ENCODE results near the gene RNU6-1. TPM values are rescaled to one million over a fixed set of nuclear protein-coding genes. Genes with fewer than 3 reads are reported as not detected.

The RNU6-1 gene
- polyA plus RNA-seq, 1 donor, result not detected

DNA sequence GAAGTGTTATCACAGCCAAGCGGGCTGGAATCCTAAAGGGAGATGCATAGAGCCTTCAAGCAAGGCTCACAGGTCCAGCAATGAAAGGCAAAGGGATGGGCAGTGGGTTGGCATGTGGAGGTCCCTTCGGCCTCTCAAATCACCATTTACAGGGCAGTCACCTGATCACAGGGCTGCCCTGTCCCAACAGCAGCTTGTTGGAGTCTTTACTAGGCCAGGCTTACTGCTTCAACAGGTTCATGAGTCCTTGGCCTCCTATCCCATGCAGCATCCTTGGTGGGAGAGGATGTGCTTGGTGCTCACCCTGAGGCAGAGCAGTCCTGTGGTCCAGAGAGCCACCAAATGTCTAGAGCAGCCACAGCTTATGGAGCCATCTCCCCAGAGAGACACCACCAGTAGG lies 38.7 kb downstream of the RNU6-1 start:
- H3K4me1 ChIP-seq (ENCODE audit: control insufficient read depth, insufficient read depth, low read length), result no peaks in the 10 kb centered on the region

DNA sequence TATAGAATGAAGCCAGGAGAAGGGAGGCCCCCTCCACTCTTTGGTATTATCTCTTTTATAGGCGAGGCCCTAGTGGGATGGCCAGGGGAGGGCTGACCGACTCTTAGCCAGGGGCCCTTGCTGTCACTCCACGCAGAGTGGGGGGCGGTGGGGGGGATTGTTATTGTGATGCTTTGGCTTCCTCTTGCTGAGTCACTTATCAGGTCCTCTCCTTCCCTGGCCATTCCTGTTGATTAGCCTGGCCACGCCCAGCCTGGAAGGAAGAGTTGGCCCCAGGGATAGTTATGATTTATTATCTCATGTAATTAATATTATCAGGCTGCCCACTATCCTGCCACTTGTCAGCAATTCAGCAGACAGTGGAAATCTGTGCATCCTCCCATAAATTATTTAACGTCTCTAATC lies 40.0 kb downstream of the RNU6-1 start:
- WGBS (ENCODE audit: insufficient coverage, low lambda C conversion rate), result 67% methylated on average over 1 of the region's 6 CpGs
- no peaks in the 10 kb centered on the region for H3K4me1 ChIP-seq (ENCODE audit: control insufficient read depth, insufficient read depth, low read length)
- H3K9me3 ChIP-seq (ENCODE audit: control insufficient read depth, low read depth, low read length), result peaks cover 6% of the 10 kb centered on the region
- H3K4me3 ChIP-seq (ENCODE audit: low read length), result no peak overlapping the region
- H3K36me3 ChIP-seq (ENCODE audit: control insufficient read depth, insufficient read depth, low read length), result no peaks in the 10 kb centered on the region
- no peaks in the 10 kb centered on the region for H3K27me3 ChIP-seq (ENCODE audit: control insufficient read depth, insufficient read depth, low read length)
- H3K27ac ChIP-seq (ENCODE audit: low read length), result no peak overlapping the region
- peak; percentile 24 to 26 for DNase-seq

More for the DNA sequence above, 38.7 kb downstream of the RNU6-1 start:
- no CpG with 5 or more reads among the region's 2 CpGs for WGBS (ENCODE audit: insufficient coverage, low lambda C conversion rate)
- Histone ChIP-seq H3K4me3 (ENCODE audit: low read length) (no peak overlapping the region), H3K27ac (ENCODE audit: low read length) (no peak overlapping the region), H3K36me3 (ENCODE audit: control insufficient read depth, insufficient read depth, low read length) (no peaks in the 10 kb centered on the region), H3K27me3 (ENCODE audit: control insufficient read depth, insufficient read depth, low read length) (no peaks in the 10 kb centered on the region), H3K9me3 (ENCODE audit: control insufficient read depth, low read depth, low read length) (no peaks in the 10 kb centered on the region)
- DNase-seq, result no peak

DNA sequence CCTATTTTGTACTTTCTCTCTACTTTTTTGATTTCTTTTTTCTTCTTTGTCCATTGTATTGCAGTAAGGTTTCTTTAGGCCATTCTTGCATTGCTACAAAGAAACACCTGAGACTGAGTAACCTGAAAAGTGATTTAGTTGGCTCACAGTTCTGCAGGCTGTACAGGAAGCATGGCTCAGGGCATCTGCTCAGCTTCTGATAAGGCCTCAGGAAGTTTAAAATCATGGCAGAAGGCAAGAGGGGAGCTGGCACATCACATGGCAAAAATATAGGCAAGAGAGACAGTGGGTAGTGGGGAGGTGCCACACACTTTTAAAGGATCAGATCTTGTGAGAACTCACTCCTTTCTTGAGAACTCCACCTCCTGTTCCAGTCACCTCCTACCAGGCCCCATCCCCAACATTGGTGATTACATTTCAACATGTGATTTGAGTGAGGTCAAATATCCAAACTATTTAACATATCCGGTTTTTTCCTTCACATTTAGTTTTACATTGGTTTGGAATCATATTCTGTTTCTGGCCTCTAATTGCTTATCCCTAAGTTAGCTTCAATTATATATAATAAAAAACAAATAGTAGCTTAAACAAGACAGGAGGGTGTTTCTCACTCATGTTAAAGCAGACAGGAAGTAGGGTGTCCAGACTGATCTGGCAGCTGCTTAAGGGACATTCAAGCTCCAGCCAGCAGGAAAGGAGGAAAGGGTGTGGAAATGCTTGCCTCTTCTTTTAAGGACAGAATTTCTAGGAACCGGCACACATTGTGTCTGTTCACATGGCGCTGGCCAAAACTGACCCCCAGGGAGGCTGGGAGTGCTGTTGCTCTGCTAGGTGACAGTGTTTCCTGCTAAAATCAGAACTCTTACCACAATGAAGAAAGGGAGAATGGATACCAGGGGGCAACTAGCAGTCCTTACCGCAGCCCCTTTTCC lies 43.4 kb downstream of the RNU6-1 start:
- WGBS (ENCODE audit: insufficient coverage, low lambda C conversion rate), result 80% methylated on average over 1 of the region's 4 CpGs
- Histone ChIP-seq H3K27me3 (ENCODE audit: control insufficient read depth, insufficient read depth, low read length) (no peaks in the 10 kb centered on the region), H3K4me1 (ENCODE audit: control insufficient read depth, insufficient read depth, low read length) (no peaks in the 10 kb centered on the region), H3K27ac (ENCODE audit: low read length) (no peak overlapping the region), H3K36me3 (ENCODE audit: control insufficient read depth, insufficient read depth, low read length) (no peaks in the 10 kb centered on the region), H3K9me3 (ENCODE audit: control insufficient read depth, low read depth, low read length) (peaks cover 6% of the 10 kb centered on the region), H3K4me3 (ENCODE audit: low read length) (no peak overlapping the region)
- DNase-seq, result no peak

DNA sequence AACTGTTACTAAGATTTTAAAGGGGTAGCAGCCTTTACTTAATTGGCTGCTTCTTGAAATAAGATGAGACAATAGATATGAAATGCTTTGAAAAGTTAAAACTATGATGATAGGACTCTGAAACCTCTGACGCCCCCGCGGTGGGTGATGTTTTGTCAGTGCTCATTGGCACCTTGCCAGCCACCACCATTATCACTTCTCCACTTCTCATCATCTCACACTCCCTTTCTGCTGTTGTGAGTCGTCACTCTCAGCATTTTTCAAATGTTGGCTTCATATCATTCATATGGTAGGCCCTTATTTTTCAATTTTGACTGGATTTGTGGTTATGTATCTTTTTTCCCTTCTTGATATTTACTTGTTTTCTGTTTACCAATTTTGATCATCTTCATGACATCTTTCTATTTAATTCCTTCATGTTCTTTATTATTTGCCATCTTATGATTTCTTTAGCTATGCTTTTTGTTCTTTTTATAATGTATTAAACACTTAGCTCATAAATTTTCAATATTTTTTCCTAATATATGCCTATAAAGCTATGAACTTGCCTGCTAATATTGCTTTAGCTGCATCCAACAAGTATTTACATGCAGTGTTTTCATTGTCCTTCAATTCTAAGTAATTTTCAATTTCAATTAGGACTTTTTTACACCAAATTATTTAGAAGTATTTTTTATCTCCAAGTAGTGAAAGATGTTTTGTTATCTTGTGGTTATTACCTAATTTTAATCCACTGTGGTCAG lies 44.8 kb downstream of the RNU6-1 start:
- no peak for DNase-seq
- no CpG with 5 or more reads among the region's 4 CpGs for WGBS (ENCODE audit: insufficient coverage, low lambda C conversion rate)

DNA sequence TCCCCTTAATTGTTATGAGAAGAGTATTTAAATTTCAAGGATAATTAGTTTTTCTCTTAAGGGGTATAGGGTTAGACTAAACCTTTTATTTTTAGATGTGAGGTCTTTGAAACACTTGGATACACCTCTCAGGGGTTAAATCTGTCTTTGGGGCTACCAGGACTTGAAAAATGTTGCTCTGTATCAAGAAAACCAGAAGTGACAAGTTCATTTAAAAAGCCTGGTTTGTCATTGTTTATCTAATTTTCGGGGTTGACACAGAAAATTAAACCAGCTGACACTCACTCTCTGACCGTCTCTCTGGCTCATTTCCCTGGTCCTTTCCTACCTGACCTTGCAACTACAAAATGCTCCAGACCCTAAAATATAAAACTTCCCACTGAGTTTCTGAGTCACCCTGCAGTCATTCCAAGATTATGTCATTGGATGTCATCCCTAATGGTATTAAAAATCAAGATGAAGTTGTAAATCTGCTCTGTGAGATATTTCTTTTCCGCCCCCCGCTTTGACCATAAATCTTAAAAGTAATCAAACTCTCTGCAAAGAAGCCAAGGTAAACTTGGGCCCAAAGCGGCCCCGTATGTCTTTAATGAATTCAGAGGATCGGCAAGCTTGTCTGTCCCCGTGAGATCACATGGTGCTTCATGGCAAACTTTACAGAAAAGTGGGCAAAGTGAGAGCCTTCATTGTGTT lies 47.4 kb downstream of the RNU6-1 start:
- no peak for DNase-seq
- Histone ChIP-seq H3K27me3 (ENCODE audit: control insufficient read depth, insufficient read depth, low read length) (no peaks in the 10 kb centered on the region), H3K27ac (ENCODE audit: low read length) (no peak overlapping the region), H3K9me3 (ENCODE audit: control insufficient read depth, low read depth, low read length) (peaks cover 6% of the 10 kb centered on the region), H3K4me3 (ENCODE audit: low read length) (no peak overlapping the region), H3K36me3 (ENCODE audit: control insufficient read depth, insufficient read depth, low read length) (peaks cover 2% of the 10 kb centered on the region), H3K4me1 (ENCODE audit: control insufficient read depth, insufficient read depth, low read length) (no peaks in the 10 kb centered on the region)
- WGBS (ENCODE audit: insufficient coverage, low lambda C conversion rate), result 83% methylated on average over 1 of the region's 8 CpGs

More for the DNA sequence above, 44.8 kb downstream of the RNU6-1 start:
- Histone ChIP-seq H3K27ac (ENCODE audit: low read length) (no peak overlapping the region), H3K4me1 (ENCODE audit: control insufficient read depth, insufficient read depth, low read length) (no peaks in the 10 kb centered on the region), H3K27me3 (ENCODE audit: control insufficient read depth, insufficient read depth, low read length) (no peaks in the 10 kb centered on the region), H3K4me3 (ENCODE audit: low read length) (no peak overlapping the region), H3K9me3 (ENCODE audit: control insufficient read depth, low read depth, low read length) (peaks cover 6% of the 10 kb centered on the region), H3K36me3 (ENCODE audit: control insufficient read depth, insufficient read depth, low read length) (peaks cover 2% of the 10 kb centered on the region)

DNA sequence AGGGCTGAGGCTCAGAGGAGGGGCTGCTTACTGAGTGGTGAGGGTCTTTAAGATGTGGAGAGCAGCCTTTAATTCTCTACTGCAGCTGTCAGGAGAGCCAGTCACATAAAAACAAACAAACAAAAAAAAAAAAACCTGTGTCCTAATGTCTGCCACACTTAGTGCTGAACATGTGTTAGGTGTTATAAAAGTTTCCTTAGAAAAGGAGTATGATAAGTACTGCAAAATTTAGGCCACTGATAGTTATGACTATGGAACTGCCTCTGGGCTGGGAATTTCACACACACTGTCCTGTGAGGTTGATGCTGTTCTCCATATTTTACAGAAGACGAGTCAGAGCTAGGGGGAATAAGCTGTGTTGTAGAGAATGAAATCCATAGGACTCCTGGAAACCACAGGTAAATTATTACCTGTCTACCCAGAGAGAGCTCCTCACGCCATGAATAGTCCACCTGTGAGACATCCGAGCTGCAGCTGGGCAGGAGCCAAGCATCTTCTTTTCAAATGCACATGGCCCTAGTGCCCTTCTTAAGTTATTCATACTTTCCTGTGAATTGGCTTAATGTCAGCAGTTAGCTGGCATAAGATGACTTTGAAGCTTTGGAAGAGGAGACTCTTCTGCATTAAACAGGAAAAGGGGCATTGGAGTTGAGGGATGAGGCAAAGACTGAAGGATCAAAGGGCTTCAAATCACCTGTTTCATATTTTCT lies 49.1 kb downstream of the RNU6-1 start:
- Histone ChIP-seq H3K9me3 (ENCODE audit: control insufficient read depth, low read depth, low read length) (peaks cover 6% of the 10 kb centered on the region), H3K27me3 (ENCODE audit: control insufficient read depth, insufficient read depth, low read length) (no peaks in the 10 kb centered on the region), H3K27ac (ENCODE audit: low read length) (no peak overlapping the region), H3K4me3 (ENCODE audit: low read length) (no peak overlapping the region), H3K36me3 (ENCODE audit: control insufficient read depth, insufficient read depth, low read length) (peaks cover 2% of the 10 kb centered on the region), H3K4me1 (ENCODE audit: control insufficient read depth, insufficient read depth, low read length) (no peaks in the 10 kb centered on the region)
- no peak for DNase-seq
- no CpG with 5 or more reads among the region's 3 CpGs for WGBS (ENCODE audit: insufficient coverage, low lambda C conversion rate)

Other genes starting within 250 kb of the RNU6-1 start
- 0.28 TPM for gene SKOR1, start 14.5 kb downstream of the RNU6-1 start, polyA plus RNA-seq
- 46.5 TPM for gene PIAS1, start 214.3 kb upstream of the RNU6-1 start, polyA plus RNA-seq